ENCODE results near the gene HAPLN1. TPM values are rescaled to one million over a fixed set of nuclear protein-coding genes. Genes with fewer than 3 reads are reported as not detected.

Gene HAPLN1
- polyA plus RNA-seq, 1 of the 3 experiments (the other 2 are of a cell fraction): 0.30 TPM

- ChIA-PET POLR2A (no interaction called here), CTCF (no interaction called here)
- Histone ChIP-seq H3K27ac (ENCODE audit: low read depth in 2 of 2, low read length in 1 of 2) (no peak overlapping the region), H3K36me3 (replicated peaks in 1 of 2; ENCODE audit: control insufficient read depth in 1 of 2, insufficient read depth in 2 of 2, low read length in 1 of 2) (no peaks in the 10 kb centered on the region), H3K4me1 (ENCODE audit: control insufficient read depth in 1 of 2, insufficient read depth in 2 of 2, low read depth in 1 of 2, low read length in 1 of 2) (no peaks in the 10 kb centered on the region), H2AFZ (ENCODE audit: low read depth) (no peak overlapping the region), H4K20me1 (ENCODE audit: insufficient read depth) (no peaks in the 10 kb centered on the region), H3K27me3 (ENCODE audit: insufficient read depth) (no peaks in the 10 kb centered on the region), H3F3A (replicated peaks; ENCODE audit: insufficient read depth) (no peaks in the 10 kb centered on the region), H3K9me2 (no peaks in the 10 kb centered on the region), H3K9ac (no peak overlapping the region), H3K4me2 (no peak overlapping the region), H3K9me3 (no peaks in the 10 kb centered on the region), H3K4me3 (ENCODE audit: low read depth in 2 of 2, low read length in 1 of 2) (no peak overlapping the region), H3K79me2 (ENCODE audit: insufficient read depth) (no peaks in the 10 kb centered on the region)
- DNase-seq: no peak
- TF ChIP-seq PBX3 (IDR thresholded peaks at IDR 0.05) (no peak), RAD21 (IDR thresholded peaks at IDR 0.05; ENCODE audit: low read length) (no peak), FOXM1 (IDR thresholded peaks at IDR 0.05; ENCODE audit: low read depth) (no peak), ZBTB33 (IDR thresholded peaks at IDR 0.05; ENCODE audit: borderline replicate concordance, low read depth) (no peak), MEF2A (IDR thresholded peaks at IDR 0.05; ENCODE audit: borderline replicate concordance, low read depth) (no peak), RCOR1 (IDR thresholded peaks at IDR 0.05; ENCODE audit: low read length) (no peak), USF1 (IDR thresholded peaks at IDR 0.05; ENCODE audit: borderline replicate concordance, low read depth) (no peak), POLR2AphosphoS5 (IDR thresholded peaks at IDR 0.05; ENCODE audit: low read depth, low read length) (no peak), TAF1 (IDR thresholded peaks at IDR 0.05; ENCODE audit: borderline replicate concordance, low read depth, low read length) (no peak), CHD2 (IDR thresholded peaks at IDR 0.05; ENCODE audit: low read length, partially characterized antibody) (no peak), USF2 (IDR thresholded peaks at IDR 0.05; ENCODE audit: borderline replicate concordance, low read depth, low read length) (no peak), ELF1 (IDR thresholded peaks at IDR 0.05) (no peak), GATA2 (CRISPR knock-in tag; IDR thresholded peaks at IDR 0.05) (no peak), CTCF (IDR thresholded peaks at IDR 0.05) (no peak)
- WGBS (ENCODE audit: low lambda C conversion rate): 57% methylated on average over 4 of the region's 4 CpGs
Measured at GRCh38 chr5:83760579-83760978, 39.9 kb upstream of the HAPLN1 start.

Measured in SK-N-SH (cell line).